Mesenteric fat pad (tissue), 1 donor: Measurements from ENCODE around the gene KIF13A. TPM values are rescaled to one million over a fixed set of nuclear protein-coding genes. Genes with fewer than 3 reads are reported as not detected.
"Not testable (repeated sequence)": the region's sequence is repeated elsewhere in the genome, so short reads cannot be mapped to it uniquely, and the experiment has no call there.

Source experiments
- DNase-seq: peaks from one replicate; pipeline ENCODE4 v3.0.0-alpha.2; 2020; ENCODE audit warnings: low spot score
- total RNA-seq: library from RNA; stranded (reverse); fragmentation: NEBNext Ultra II Directional; extraction: Animal tissue kit (Norgen Biotek cat#: 25700); gene quantifications from one replicate; pipeline ENCODE4 v1.2.1, GENCODE V29; 2021
- donor health status: DM: yes; HTN: yes; CAD: no.

Gene KIF13A
- total RNA-seq, 1 donor from 2014 or later, result 48.5 TPM

DNA sequence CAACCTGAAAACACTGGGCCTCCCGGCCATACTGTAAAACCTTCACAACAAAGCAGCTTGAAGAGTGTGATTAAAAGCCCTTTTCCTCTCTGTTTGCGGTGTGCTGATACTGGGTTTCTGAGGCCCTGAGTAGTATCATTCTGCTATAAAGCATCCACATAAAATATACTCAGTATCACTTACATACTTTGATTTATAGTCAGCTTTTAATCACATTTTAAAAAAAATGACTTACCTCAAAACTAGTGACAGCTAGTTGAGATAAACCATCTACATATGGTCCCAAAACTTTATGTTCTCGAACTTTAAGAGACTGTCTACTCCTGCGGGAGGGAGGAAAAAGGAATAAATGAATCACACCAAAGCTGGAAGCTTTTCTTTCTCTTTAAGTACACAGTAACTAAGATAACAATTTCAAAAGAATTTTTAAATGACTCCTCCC, 135.7 kb downstream of the KIF13A start:
- no peak for DNase-seq

GRCh38 chr6:17851001-17851719, 136.3 kb downstream of the KIF13A start:
- no peak for DNase-seq

- DNase-seq, result no peak
Observed at GRCh38 chr6:17850281-17850680, 137.2 kb downstream of the KIF13A start.

- no peak for DNase-seq
Observed at GRCh38 chr6:17847203-17847760, 140.2 kb downstream of the KIF13A start.

DNA sequence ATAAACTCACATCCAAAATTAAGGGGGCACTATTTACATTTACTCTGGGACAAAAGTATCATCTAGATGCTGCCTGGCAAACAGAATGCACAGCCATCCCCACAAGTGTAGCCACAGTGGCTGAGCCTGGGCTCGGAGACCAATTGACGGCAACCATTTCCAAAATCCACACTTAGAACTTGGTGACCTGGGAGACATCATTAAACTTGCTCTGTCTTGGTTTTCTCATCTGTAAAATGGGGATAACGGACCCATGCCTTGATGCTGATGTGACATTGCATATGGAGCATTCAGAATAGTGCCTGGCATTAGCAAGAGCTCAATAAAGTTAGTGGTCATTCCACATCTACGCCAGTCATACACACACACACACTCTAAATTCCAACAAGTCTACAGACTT, 140.7 kb downstream of the KIF13A start:
- DNase-seq, result no peak

DNA sequence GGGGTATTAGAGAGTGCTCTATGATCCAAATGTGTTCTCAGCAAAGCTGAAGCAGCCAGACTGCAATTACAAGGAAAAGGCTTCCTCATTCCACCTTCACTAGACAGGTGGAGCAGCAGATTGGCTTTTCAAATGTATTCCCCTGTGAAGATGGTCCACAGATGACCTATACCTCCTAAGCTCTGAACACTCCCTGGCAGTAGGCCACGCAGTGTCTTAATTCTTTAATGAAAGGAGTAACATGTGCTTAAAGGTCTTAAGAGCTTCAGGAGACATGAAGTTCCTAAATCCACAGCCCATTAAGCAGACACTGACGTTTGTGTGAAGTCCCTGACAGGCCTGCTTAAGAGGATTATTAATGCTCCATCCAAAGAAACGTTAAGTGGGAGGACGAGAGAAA, 141.8 kb downstream of the KIF13A start:
- no peak for DNase-seq

GRCh38 chr6:17844967-17845366, 142.5 kb downstream of the KIF13A start:
- not testable (repeated sequence) for DNase-seq

DNA sequence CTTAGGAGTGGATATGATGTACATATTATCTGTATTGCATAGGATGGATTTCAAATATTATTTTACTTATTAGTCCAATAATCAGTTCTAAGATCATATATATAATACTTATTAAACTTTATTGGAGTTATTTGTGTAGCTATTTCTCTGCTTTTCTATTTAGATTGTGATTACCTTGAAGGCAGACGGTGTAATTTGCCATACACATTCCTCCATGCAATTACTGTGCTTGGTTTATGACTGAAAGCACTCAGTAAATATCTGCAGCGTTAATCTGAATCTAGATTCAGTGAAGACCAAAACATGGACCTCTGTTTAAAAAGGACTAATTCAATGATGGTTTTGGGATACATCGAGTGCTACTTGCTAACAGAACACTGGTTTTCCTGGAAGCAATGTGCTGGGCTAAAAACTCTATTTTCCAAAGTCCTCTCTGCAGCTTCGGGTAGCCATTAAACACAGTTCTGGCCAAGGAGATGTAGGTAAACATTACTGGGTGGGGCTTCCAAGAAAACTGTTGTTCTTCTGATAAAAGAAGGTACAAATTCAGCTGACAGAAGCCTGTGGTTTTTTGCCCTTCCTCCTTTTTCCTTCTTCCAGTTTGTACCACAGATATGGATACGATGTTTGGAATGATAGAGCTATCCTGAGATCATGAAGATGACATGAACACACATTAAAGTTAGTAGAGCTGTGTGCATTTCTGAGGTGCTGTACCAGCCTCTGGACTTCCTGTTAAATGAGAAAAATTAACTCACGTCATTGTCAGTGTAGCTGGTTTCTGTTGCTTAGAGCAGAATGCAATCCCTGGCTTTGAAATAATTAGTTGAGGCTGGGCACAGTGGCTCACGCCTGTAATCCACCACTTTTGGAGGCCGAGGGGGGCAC, 144.3 kb downstream of the KIF13A start:
- DNase-seq, result no peak

GRCh38 chr6:17842014-17842776, 145.2 kb downstream of the KIF13A start:
- DNase-seq, result no peak

- DNase-seq, result no peak
Observed at GRCh38 chr6:17839513-17840223, 147.8 kb downstream of the KIF13A start.

- DNase-seq, result no peak
Observed at GRCh38 chr6:17836293-17836692, 151.1 kb downstream of the KIF13A start.

GRCh38 chr6:17835784-17836183, 151.7 kb downstream of the KIF13A start:
- no peak for DNase-seq

DNA sequence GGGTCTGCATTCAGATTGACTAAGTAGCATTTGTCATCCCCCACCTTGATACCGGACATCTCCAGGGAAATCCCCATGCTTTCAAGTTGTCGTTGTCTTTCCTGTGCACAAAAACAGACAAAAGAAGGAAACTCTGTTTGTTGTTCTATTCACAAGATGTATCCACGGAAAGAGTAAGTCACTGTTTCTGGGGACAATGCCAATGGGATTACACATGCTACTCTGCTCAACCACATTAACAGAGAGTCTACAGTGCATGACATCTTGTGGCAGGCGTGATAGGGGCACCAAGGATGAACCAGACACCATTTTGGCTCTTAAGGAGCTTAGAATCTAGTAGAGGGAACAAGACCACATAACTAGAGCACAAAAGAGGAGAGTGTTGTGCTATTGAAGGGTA, 156.3 kb downstream of the KIF13A start:
- DNase-seq, result no peak

- DNase-seq, result no peak
Observed at GRCh38 chr6:17829905-17830304, 157.5 kb downstream of the KIF13A start.

GRCh38 chr6:17828149-17828548, 159.3 kb downstream of the KIF13A start:
- no peak for DNase-seq

- no peak for DNase-seq
Observed at GRCh38 chr6:17826301-17826700, 161.1 kb downstream of the KIF13A start.

DNA sequence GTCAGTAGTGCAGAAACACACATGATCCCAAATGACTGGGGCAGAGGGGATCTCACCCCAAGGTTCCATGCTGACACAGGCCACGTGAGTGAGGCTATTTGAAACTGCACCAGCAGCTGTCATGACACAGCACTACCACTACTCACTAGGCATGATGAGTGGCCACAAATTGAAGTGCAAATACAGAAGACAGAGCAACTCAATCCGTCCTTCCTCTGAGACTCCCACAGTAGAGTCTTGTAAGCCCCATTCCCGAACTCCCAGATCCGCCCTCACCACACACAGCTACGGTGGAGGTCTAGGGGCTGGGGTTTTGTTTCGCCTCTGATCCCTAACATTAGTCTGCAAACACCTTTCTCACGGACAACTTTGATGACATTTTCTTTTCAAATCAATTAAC, 167.4 kb downstream of the KIF13A start:
- no peak for DNase-seq

DNA sequence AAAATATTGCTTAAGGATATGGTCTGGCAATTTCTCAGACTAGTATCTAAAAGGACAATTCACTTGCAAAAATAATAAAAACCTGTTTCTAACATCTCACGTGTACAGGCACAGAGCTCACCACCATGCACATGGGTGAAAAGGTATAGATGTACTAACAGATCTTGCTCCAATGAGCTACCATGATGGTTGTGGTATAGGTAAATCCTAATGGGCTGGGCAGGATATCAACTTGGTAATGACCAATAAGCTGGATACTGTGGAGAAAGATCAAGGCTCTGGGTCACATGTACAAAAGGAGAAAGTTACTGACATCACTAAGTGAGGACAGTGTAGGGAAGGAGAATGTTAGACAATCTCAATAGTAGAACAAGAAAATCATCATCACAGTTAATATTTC, 169.7 kb downstream of the KIF13A start:
- no peak for DNase-seq

DNA sequence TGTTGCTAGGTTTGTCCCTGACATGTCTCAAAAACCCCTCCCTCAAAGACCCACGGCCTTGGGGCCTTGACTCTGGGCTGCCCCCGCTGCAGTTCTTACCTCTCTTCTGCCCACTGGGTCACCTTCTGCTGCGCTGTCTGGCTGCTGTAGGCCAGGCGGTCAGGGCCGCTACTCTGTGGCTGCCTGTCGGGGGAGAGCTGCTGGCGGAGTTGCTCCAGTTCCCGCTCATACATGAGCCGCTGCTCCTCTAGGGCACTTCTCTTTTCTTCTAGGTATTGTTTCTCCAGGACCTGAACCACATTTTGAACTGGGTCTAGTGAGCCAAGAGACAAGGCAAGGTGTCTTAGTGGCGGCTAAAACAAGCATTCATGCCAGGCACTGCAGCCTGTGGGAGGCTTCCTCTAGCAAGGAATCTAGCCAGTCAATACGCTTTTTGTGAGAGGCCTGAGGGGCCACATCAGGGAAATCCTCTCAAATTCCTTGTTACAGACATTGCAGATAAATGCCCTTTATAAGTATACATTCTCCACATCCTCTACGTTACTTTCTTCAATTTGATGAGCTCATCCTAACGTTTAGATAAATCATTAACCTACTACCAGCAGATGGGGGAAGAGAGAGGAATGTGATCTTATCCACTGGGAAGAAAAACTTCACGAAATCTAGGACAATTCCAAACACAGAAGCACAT, 170.4 kb downstream of the KIF13A start:
- no peak for DNase-seq

GRCh38 chr6:17813542-17813941, 173.9 kb downstream of the KIF13A start:
- DNase-seq, result no peak
